Activated CD8-positive, alpha-beta memory T cell treated with anti-CD3 and anti-CD28 coated beads for 4 hours (primary cell): Measurements from ENCODE around the gene VPS37B.
"Not testable (repeated sequence)": the region's sequence is repeated elsewhere in the genome, so short reads cannot be mapped to it uniquely, and the experiment has no call there.

Experiments used
- DNase-seq, 2 donors: peaks; one replicate each; pipeline ENCODE4 v3.0.0-alpha.2; 2020; ENCODE audit warnings: low read depth in 2 of 2

VPS37B gene, protein sequence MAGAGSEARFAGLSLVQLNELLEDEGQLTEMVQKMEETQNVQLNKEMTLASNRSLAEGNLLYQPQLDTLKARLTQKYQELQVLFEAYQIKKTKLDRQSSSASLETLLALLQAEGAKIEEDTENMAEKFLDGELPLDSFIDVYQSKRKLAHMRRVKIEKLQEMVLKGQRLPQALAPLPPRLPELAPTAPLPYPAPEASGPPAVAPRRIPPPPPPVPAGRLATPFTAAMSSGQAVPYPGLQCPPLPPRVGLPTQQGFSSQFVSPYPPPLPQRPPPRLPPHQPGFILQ

DNA sequence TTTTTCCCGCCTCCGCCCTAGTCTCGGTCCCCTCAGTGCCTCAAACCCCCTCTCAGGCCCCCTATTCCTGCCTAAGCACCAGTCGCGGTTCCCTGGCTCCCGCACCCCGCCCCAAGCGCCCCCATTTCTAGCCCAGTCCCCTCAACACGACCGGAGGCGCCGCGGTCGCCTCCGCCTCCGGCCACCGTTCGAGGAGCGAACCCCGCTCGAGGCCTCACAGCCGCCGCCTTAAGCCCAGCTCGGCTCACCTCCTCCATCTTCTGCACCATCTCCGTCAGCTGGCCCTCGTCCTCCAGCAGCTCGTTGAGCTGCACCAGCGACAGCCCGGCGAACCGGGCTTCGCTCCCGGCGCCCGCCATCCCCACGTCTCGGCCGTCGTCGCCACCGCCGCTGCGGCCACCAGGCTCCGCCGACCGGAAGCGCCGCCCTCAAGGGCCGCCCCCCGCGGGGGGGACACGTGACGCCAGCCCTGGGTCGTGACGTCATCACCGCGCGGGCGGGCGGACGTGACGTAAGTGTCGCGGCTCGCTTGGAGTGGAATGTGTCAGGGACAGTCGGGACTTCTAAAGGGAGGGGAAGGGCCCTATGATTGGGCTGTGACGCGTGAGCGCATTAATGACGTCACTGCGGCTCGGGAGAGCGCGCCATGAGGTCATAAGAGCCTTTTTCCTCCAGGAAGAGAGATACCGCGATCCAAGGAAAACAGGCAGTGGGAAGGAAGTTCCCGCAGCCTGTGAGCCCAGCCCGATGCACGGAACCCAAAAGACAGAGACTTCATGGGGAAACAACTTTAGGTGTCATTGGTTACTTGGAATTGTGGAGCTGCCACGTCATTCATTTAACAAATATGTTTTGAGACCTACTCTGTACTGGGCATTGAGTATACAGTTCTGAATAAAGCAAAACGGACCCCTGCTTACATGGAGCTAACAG lies at the start of gene VPS37B:
Gene VPS37B, minus strand, starts transcription at position 421 of the 933 bp plus-strand sequence. Its CDS starts 62 bp downstream, at position 359.
- peak; percentile 75 to 77 for DNase-seq

GRCh38 chr12:122944605-122945592 lies 49.0 kb upstream of the VPS37B start:
- no peak for DNase-seq

GRCh38 chr12:122943196-122943595 lies 47.3 kb upstream of the VPS37B start:
- DNase-seq: no peak

DNA sequence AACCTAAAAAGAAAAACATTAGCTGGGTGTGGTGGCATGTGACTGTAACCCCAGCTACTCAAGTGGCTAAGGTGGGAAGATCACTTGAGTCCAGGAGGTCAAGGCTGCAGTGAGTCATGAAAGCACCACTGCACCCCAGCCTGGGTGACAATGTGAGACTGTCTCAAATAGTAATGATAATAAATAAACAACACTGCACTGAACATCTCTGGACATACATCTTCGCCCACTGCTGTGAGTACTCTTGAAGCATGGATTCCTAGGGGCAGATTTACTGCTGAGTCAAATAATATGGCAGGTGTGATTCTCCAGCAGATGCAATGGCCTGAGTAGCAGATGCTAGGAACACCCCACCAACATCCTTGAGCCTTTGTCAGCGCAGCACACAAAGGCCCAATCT lies 46.7 kb upstream of the VPS37B start:
- DNase-seq: no peak

GRCh38 chr12:122941351-122941750 lies 45.4 kb upstream of the VPS37B start:
- not testable (repeated sequence) for DNase-seq

GRCh38 chr12:122939125-122939524 lies 43.2 kb upstream of the VPS37B start:
- DNase-seq: no peak

DNA sequence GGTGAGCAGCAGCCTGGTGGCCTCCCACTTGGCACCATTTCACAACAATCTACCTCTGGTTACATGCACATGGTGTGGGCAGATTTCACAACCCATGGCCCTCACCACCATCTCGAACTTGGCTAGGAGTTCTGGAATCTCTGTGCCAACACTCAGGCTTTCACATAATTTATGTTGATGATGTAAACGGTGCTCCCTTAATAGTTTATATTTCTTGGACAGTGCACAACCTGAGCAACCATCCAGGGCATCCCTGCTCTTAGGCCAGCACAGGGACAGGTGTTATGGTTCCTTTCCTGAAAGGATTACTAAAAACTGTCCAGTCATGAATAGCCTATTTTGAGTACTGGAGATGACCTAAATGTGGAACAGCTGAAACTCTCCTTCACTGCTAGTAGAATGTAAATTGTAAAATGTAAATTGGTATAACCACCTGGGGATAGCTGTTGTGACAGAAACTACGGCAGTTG lies 41.7 kb upstream of the VPS37B start:
- no peak for DNase-seq

- DNase-seq: no peak
These were observed 39.4 kb upstream of the VPS37B start for GRCh38 chr12:122935318-122935717.

DNA sequence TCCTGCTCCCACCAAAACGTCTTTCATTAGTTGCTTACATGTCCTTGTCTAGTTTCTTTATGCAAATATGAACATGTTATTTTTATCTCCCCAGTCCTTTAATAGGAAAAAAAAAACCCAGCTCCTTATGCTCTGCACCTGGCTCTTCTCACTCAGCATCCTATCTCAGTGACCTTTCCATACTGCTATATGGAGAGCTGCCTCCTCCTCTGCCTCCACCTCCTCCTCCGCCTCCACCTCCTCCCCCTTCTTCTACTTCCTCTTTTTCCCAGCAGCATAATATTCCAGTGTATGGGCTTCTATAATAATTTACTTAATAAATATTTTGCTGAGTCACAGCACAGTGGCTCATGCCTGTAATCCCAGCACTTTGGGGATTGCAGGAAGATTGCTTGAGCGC lies 38.8 kb upstream of the VPS37B start:
- DNase-seq: no peak

- no peak for DNase-seq
These were observed 36.3 kb upstream of the VPS37B start for GRCh38 chr12:122932207-122932606.

DNA sequence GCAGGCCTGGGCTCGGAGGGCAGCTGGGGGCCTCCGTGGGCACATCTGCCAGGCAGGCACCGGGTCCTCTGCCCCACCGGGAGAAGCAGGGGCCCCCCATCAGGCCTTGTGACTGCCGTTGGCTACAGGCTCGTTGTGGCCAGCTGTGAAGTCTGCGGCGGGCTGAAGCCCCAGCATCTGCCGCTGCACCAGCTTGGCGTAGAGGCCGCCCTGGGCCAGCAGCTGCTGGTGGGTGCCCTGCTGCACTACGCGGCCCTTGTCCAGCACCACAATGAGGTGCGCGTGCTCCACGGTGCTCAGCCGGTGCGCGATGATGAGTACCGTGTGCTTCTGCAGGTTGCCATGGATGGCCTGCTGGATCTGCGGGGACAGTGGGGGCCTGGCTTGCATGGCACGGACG lies 33.9 kb upstream of the VPS37B start:
- DNase-seq: no peak

GRCh38 chr12:122929148-122929538 lies 33.2 kb upstream of the VPS37B start:
- no peak for DNase-seq

GRCh38 chr12:122928404-122929147 lies 32.7 kb upstream of the VPS37B start:
- no peak for DNase-seq

- DNase-seq: no peak
These were observed 32.0 kb upstream of the VPS37B start for GRCh38 chr12:122927756-122928403.

GRCh38 chr12:122921917-122922316 lies 26.0 kb upstream of the VPS37B start:
- no peak for DNase-seq

DNA sequence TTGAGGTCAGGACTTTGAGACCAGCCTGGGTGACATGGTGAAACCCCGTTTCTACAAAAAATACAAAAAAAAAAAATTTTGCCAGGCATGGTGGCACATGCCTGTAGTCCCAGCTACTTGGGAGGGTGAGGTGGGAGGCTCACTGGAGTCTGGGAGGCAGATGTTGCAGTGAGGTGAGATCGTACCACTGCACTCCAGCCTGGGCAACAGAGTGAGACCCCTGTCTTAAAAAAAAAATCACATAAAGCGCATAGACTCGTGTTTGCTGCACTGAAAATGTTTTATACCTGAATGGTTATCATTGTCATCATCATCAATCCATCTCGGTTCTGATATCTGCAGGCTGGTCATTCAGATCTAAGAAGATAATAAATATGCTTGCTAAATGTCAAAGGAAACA lies 24.8 kb upstream of the VPS37B start:
- DNase-seq: no peak

DNA sequence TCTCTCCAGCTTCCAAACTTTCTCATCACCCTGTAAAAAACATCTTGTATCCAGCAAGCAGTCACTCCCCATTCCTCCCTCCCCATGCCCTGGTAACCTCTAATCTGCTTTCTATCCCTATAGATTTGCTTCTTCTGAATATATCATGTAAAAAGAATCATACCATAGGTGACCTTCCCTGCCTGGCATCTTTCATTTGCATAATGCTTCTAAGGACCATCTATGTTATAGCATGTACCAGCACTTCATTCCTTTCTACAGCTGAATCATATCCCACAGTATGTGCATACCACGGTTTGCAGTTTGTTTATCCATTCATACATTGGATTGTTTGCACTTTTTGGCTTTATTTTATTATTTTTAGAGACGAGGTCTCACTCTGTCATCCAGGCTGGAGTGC lies 22.9 kb upstream of the VPS37B start:
- no peak for DNase-seq

- DNase-seq: no peak
These were observed 21.7 kb upstream of the VPS37B start for GRCh38 chr12:122917507-122918121.

GRCh38 chr12:122909442-122910288 lies 13.7 kb upstream of the VPS37B start:
- DNase-seq: no peak
